ENCODE results near the gene SETD9. TPM values are rescaled to one million over a fixed set of nuclear protein-coding genes. Genes with fewer than 3 reads are reported as not detected.

The SETD9 gene
- total RNA-seq, 4 donors from 2014 or later: 7.0 to 29.1 (median 13.9) TPM

DNA sequence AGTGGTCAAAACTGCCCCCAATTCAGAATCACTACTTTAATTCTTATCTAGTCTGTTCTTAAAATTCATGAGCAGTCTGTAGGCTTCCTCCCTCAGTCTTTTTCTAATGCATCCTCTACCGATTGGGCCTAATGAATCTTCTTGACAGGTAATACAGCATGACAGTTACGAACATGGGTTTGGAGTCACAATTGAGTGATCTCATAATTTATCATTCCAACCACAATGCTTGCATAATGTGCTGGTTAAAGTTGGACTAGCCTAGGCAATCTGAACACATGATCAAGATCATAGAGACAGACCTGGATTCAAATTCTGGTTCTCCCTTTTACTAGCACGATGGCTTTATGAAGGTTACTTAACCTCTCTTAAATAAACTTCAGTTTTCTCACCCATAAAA is 33.1 kb upstream of the SETD9 start:
- DNase-seq (no peak), ATAC-seq (no peak)
- peaks cover 0 to 55% of the 10 kb centered on the region in 2 donors for H3K36me3 ChIP-seq
- H3K27me3 ChIP-seq: no peaks in the 10 kb centered on the region
- in situ Hi-C loops (cut with MboI; ENCODE audit: low sequenced_read_pairs in 4 of 4): no loop called here
- no peaks in the 10 kb centered on the region for H3K4me1 ChIP-seq
- H3K27ac ChIP-seq: no peak overlapping the region
- intact Hi-C loops (cut with DNase I; ENCODE audit: low total_unique reads): no loop called here
- no peak for TF ChIP-seq POLR2A (IDR thresholded peaks at IDR 0.05)
- TF ChIP-seq, protein P1, sequence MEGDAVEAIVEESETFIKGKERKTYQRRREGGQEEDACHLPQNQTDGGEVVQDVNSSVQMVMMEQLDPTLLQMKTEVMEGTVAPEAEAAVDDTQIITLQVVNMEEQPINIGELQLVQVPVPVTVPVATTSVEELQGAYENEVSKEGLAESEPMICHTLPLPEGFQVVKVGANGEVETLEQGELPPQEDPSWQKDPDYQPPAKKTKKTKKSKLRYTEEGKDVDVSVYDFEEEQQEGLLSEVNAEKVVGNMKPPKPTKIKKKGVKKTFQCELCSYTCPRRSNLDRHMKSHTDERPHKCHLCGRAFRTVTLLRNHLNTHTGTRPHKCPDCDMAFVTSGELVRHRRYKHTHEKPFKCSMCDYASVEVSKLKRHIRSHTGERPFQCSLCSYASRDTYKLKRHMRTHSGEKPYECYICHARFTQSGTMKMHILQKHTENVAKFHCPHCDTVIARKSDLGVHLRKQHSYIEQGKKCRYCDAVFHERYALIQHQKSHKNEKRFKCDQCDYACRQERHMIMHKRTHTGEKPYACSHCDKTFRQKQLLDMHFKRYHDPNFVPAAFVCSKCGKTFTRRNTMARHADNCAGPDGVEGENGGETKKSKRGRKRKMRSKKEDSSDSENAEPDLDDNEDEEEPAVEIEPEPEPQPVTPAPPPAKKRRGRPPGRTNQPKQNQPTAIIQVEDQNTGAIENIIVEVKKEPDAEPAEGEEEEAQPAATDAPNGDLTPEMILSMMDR (IDR thresholded peaks at IDR 0.05 in 4 of 5, conservative IDR thresholded peaks at IDR 0.05 in 1 of 5): no peak
- H3K4me3 ChIP-seq: no peak overlapping the region
- no peaks in the 10 kb centered on the region for H3K9me3 ChIP-seq

DNA sequence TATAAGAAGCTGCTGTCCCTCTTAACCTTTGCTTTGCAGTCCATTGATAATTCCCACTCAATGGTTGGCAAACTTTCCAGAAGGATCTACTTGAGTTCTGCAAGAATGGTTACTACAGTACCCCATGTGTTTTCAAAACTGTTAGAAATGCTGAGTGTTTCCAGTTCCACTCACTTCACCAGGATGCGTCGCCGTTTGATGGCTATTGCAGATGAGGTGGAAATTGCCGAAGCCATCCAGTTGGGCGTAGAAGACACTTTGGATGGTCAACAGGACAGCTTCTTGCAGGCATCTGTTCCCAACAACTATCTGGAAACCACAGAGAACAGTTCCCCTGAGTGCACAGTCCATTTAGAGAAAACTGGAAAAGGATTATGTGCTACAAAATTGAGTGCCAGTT is 27.8 kb upstream of the SETD9 start:
- no peaks in the 10 kb centered on the region for H3K4me1 ChIP-seq
- no peaks in the 10 kb centered on the region for H3K9me3 ChIP-seq
- H3K36me3 ChIP-seq: peaks cover 0 to 74% of the 10 kb centered on the region in 2 donors
- in situ Hi-C loops (cut with MboI; ENCODE audit: low sequenced_read_pairs in 4 of 4) (no loop called here), intact Hi-C loops (cut with DNase I; ENCODE audit: low total_unique reads) (no loop called here)
- ATAC-seq (no peak), DNase-seq (no peak)
- H3K27ac ChIP-seq: no peak overlapping the region
- H3K27me3 ChIP-seq: no peaks in the 10 kb centered on the region
- no peak overlapping the region for H3K4me3 ChIP-seq
- TF ChIP-seq, protein P1 (IDR thresholded peaks at IDR 0.05 in 4 of 5, conservative IDR thresholded peaks at IDR 0.05 in 1 of 5): no peak
- TF ChIP-seq POLR2A (IDR thresholded peaks at IDR 0.05): no peak

DNA sequence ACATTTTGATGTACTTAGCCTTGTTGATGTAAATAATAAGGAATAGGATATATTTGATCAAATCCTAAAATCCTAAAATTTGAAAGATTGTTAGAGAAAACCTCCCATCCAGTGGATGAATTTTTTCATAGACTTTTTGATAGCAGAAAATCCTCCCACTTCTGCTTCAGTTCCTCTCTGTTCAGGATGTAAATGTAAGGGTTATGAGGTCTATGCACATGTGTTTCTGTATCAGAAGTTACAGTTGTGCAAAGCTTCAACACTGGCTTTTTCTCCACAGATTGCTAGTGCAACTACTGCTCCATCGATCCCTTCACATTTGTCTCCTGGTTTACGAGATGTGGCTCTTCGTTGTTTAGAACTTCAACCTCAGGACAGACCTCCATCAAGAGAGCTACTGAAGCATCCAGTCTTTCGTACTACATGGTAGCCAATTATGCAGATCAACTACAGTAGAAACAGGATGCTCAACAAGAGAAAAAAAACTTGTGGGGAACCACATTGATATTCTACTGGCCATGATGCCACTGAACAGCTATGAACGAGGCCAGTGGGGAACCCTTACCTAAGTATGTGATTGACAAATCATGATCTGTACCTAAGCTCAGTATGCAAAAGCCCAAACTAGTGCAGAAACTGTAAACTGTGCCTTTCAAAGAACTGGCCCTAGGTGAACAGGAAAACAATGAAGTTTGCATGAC is 16.0 kb upstream of the SETD9 start:
- TF ChIP-seq, protein P1 (IDR thresholded peaks at IDR 0.05 in 4 of 5, conservative IDR thresholded peaks at IDR 0.05 in 1 of 5): no peak
- TF ChIP-seq POLR2A (IDR thresholded peaks at IDR 0.05): no peak
- Histone ChIP-seq H3K4me1 (no peaks in the 10 kb centered on the region), H3K4me3 (no peak overlapping the region), H3K27me3 (no peaks in the 10 kb centered on the region), H3K9me3 (no peaks in the 10 kb centered on the region), H3K27ac (no peak overlapping the region), H3K36me3 (peaks cover 0 to 36% of the 10 kb centered on the region in 2 donors)
- intact Hi-C loops (cut with DNase I; ENCODE audit: low total_unique reads) (no loop called here), in situ Hi-C loops (cut with MboI; ENCODE audit: low sequenced_read_pairs in 4 of 4) (loop anchor here in 1 of 4 donors (10.0 kb wide), 1 partner anchor 331 kb away; no protein-coding TSS in a partner anchor)
- DNase-seq (no peak), ATAC-seq (no peak)

DNA sequence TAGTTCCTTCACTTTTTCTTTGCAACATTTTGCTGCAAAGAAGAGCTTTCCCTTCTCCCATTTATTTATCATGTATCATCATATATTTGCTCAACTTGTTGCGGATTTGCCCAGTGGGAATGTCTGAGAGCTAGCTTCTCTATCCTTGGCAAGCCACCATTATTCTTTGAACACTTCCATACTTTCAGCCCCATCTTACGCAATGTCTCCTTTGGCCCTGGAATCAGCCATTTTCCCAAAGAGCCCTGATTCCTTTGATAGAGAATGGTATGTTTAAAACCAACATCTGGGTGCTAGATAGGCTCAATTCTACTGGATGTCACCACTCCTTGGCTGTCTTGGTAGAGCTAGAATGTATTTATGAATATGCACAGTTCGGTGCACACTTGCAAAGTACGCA is 12.6 kb upstream of the SETD9 start:
- DNase-seq (no peak), ATAC-seq (no peak)
- H3K27me3 ChIP-seq: no peaks in the 10 kb centered on the region
- peaks cover 0 to 21% of the 10 kb centered on the region in 2 donors for H3K36me3 ChIP-seq
- no peak overlapping the region for H3K4me3 ChIP-seq
- in situ Hi-C loops (cut with MboI; ENCODE audit: low sequenced_read_pairs in 4 of 4): loop anchor here in 1 of 4 donors (10.0 kb wide), 1 partner anchor 328 kb away; no protein-coding TSS in a partner anchor
- no peak for TF ChIP-seq POLR2A (IDR thresholded peaks at IDR 0.05)
- TF ChIP-seq, protein P1 (IDR thresholded peaks at IDR 0.05 in 4 of 5, conservative IDR thresholded peaks at IDR 0.05 in 1 of 5): no peak
- intact Hi-C loops (cut with DNase I; ENCODE audit: low total_unique reads): no loop called here
- no peaks in the 10 kb centered on the region for H3K4me1 ChIP-seq
- H3K9me3 ChIP-seq: no peaks in the 10 kb centered on the region
- no peak overlapping the region for H3K27ac ChIP-seq

Measured in gastrocnemius medialis (tissue), 4 donors.